Femur (tissue), 1 donor: Measurements from ENCODE around the gene DELE1.

Experiments
- DNase-seq: peaks from one replicate; pipeline ENCODE4 v3.0.0-alpha.2; 2017

DELE1 gene

GRCh38 chr5:141923448-141924313 is at the start of gene DELE1:
DELE1 (plus strand) TSS chr5:141923871; CDS start chr5:141923942, 71 bp downstream.
- DNase-seq, result peak; percentile 96

- DNase-seq, result no peak
Measured at GRCh38 chr5:141873933-141874261, 49.8 kb upstream of the DELE1 start.

- DNase-seq, result no peak
Measured at GRCh38 chr5:141874262-141874964, 49.3 kb upstream of the DELE1 start.

GRCh38 chr5:141875022-141875740 is 48.5 kb upstream of the DELE1 start:
- no peak for DNase-seq

GRCh38 chr5:141875795-141876627 is 47.7 kb upstream of the DELE1 start:
- no peak for DNase-seq

GRCh38 chr5:141876628-141877355 is 46.9 kb upstream of the DELE1 start:
- DNase-seq, result no peak

GRCh38 chr5:141877356-141878185 is 46.1 kb upstream of the DELE1 start:
- DNase-seq, result no peak

GRCh38 chr5:141878186-141878710 is 45.4 kb upstream of the DELE1 start, which contains the start of gene PCDH1:
PCDH1 (minus strand) TSS chr5:141878410; CDS start chr5:141878262, 148 bp downstream.
- DNase-seq, result peak; percentile 42

- peak; percentile 91 for DNase-seq
Measured at GRCh38 chr5:141878711-141879425, 44.8 kb upstream of the DELE1 start.

- DNase-seq, result no peak
Measured at GRCh38 chr5:141879426-141879759, 44.3 kb upstream of the DELE1 start.

GRCh38 chr5:141879941-141880738 is 43.5 kb upstream of the DELE1 start:
- DNase-seq, result no peak

GRCh38 chr5:141880961-141881801 is 42.5 kb upstream of the DELE1 start:
- no peak for DNase-seq

- DNase-seq, result no peak
Measured at GRCh38 chr5:141881886-141882285, 41.8 kb upstream of the DELE1 start.

- DNase-seq, result no peak
Measured at GRCh38 chr5:141882594-141883183, 41.0 kb upstream of the DELE1 start.

GRCh38 chr5:141883184-141883891 is 40.3 kb upstream of the DELE1 start:
- peak; percentile 68 for DNase-seq

- no peak for DNase-seq
Measured at GRCh38 chr5:141883892-141884318, 39.8 kb upstream of the DELE1 start.

GRCh38 chr5:141889282-141889871 is 34.3 kb upstream of the DELE1 start:
- no peak for DNase-seq
